ENCODE data around the gene GPS2. TPM values are rescaled to one million over a fixed set of nuclear protein-coding genes. Genes with fewer than 3 reads are reported as not detected.

GPS2 gene
- polyA plus RNA-seq, 1 donor (not counting 4 experiments of a cell fraction or from before 2014, with no cell fraction given) = 24.7 TPM

DNA sequence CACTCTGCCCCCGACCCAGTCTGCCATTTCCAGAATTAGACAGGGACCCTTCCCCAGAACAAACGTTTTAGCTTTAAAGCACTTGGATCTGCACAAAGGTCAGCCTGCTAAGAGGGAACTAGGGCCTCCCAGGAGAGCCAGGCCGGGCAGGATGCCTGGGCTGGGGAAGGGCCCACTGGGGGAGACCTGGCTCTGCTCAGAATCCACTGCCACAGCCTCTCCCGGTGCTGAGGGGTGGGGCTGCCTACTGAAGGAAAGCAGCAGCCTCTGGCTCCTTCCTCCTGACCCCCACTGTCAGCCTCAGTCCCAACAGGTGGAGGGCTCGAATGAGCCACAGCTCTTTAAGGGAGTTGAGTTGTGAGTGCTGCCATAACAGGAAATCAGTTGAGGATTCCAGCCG lies 22.4 kb downstream of the GPS2 start:
- peaks cover 2% of the 10 kb centered on the region for H4K20me1 ChIP-seq (ENCODE audit: control insufficient read depth, extremely low read depth, insufficient read depth, low read length)
- H3K4me1 ChIP-seq (ENCODE audit: control insufficient read depth, extremely low read depth, insufficient read depth, low read length) = peaks cover 23% of the 10 kb centered on the region
- no peak overlapping the region for H3K9ac ChIP-seq (ENCODE audit: control insufficient read depth, extremely low read depth, insufficient read depth, low read length)
- dilution Hi-C loops (cut with MboI; ENCODE audit: extremely low pct_ligation_motif_present, low sequenced_read_pairs) = no loop called here
- FAIRE-seq = no peak
- H3K27me3 ChIP-seq (ENCODE audit: control insufficient read depth, extremely low read depth, insufficient read depth, low read length) = peaks cover 42% of the 10 kb centered on the region
- H3K27ac ChIP-seq (ENCODE audit: control insufficient read depth, insufficient read depth, low read length) = no peak overlapping the region
- no peaks in the 10 kb centered on the region for H3K79me2 ChIP-seq (ENCODE audit: control insufficient read depth, insufficient read depth, low read length)
- H3K4me2 ChIP-seq (ENCODE audit: control insufficient read depth, extremely low read depth, insufficient read depth, low read depth, low read length) = peak overlapping the region; percentile 29
- DNase-seq (ENCODE audit: low read depth, low spot score) = no peak
- H3K9me3 ChIP-seq (ENCODE audit: control insufficient read depth, low read depth, low read length) = no peaks in the 10 kb centered on the region
- no peak overlapping the region for H3K4me3 ChIP-seq (ENCODE audit: control insufficient read depth in 2 of 3, extremely low read depth in 1 of 3, insufficient read depth in 2 of 3, low read depth in 1 of 3, low read length in 3 of 3)
- H3K36me3 ChIP-seq (ENCODE audit: control insufficient read depth in 2 of 2, extremely low read depth in 1 of 2, insufficient read depth in 2 of 2, low read length in 2 of 2) = no peaks in the 10 kb centered on the region
- no peaks in the 10 kb centered on the region for H3K9me1 ChIP-seq (ENCODE audit: control insufficient read depth, extremely low read depth, insufficient read depth, low read length)
- no peak overlapping the region for H2AFZ ChIP-seq (ENCODE audit: control insufficient read depth, low read length)
- TF ChIP-seq, protein P1, sequence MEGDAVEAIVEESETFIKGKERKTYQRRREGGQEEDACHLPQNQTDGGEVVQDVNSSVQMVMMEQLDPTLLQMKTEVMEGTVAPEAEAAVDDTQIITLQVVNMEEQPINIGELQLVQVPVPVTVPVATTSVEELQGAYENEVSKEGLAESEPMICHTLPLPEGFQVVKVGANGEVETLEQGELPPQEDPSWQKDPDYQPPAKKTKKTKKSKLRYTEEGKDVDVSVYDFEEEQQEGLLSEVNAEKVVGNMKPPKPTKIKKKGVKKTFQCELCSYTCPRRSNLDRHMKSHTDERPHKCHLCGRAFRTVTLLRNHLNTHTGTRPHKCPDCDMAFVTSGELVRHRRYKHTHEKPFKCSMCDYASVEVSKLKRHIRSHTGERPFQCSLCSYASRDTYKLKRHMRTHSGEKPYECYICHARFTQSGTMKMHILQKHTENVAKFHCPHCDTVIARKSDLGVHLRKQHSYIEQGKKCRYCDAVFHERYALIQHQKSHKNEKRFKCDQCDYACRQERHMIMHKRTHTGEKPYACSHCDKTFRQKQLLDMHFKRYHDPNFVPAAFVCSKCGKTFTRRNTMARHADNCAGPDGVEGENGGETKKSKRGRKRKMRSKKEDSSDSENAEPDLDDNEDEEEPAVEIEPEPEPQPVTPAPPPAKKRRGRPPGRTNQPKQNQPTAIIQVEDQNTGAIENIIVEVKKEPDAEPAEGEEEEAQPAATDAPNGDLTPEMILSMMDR (optimal IDR thresholded peaks at IDR 0.05 in 1 of 3, IDR thresholded peaks at IDR 0.05 in 1 of 3, conservative IDR thresholded peaks at IDR 0.05 in 1 of 3; ENCODE audit: extremely low read depth in 1 of 3, insufficient read depth in 2 of 3, low read length in 3 of 3) = no peak
- TF ChIP-seq EZH2 (IDR thresholded peaks at IDR 0.05; ENCODE audit: low read length) = no peak

- FAIRE-seq = no peak
- no peak for DNase-seq (ENCODE audit: low read depth, low spot score)
- Histone ChIP-seq H3K4me2 (ENCODE audit: control insufficient read depth, extremely low read depth, insufficient read depth, low read depth, low read length) (no peak overlapping the region), H3K27me3 (ENCODE audit: control insufficient read depth, extremely low read depth, insufficient read depth, low read length) (peaks cover 45% of the 10 kb centered on the region), H3K27ac (ENCODE audit: control insufficient read depth, insufficient read depth, low read length) (no peak overlapping the region), H3K79me2 (ENCODE audit: control insufficient read depth, insufficient read depth, low read length) (no peaks in the 10 kb centered on the region), H3K36me3 (ENCODE audit: control insufficient read depth in 2 of 2, extremely low read depth in 1 of 2, insufficient read depth in 2 of 2, low read length in 2 of 2) (no peaks in the 10 kb centered on the region), H3K4me1 (ENCODE audit: control insufficient read depth, extremely low read depth, insufficient read depth, low read length) (peaks cover 23% of the 10 kb centered on the region), H2AFZ (ENCODE audit: control insufficient read depth, low read length) (no peak overlapping the region), H3K9me1 (ENCODE audit: control insufficient read depth, extremely low read depth, insufficient read depth, low read length) (no peaks in the 10 kb centered on the region), H3K9me3 (ENCODE audit: control insufficient read depth, low read depth, low read length) (no peaks in the 10 kb centered on the region), H3K4me3 (ENCODE audit: control insufficient read depth in 2 of 3, extremely low read depth in 1 of 3, insufficient read depth in 2 of 3, low read depth in 1 of 3, low read length in 3 of 3) (no peak overlapping the region), H4K20me1 (ENCODE audit: control insufficient read depth, extremely low read depth, insufficient read depth, low read length) (peaks cover 2% of the 10 kb centered on the region), H3K9ac (ENCODE audit: control insufficient read depth, extremely low read depth, insufficient read depth, low read length) (no peak overlapping the region)
- dilution Hi-C loops (cut with MboI; ENCODE audit: extremely low pct_ligation_motif_present, low sequenced_read_pairs) = no loop called here
- TF ChIP-seq, protein P1 (optimal IDR thresholded peaks at IDR 0.05 in 1 of 3, IDR thresholded peaks at IDR 0.05 in 1 of 3, conservative IDR thresholded peaks at IDR 0.05 in 1 of 3; ENCODE audit: extremely low read depth in 1 of 3, insufficient read depth in 2 of 3, low read length in 3 of 3) = no peak
- no peak for TF ChIP-seq EZH2 (IDR thresholded peaks at IDR 0.05; ENCODE audit: low read length)
These were observed 23.0 kb downstream of the GPS2 start for GRCh38 chr17:7292194-7292593.

Data from keratinocyte (primary cell).